HCT116 (cell line): ENCODE measurements around the gene C18orf32. TPM values are rescaled to one million over a fixed set of nuclear protein-coding genes. Genes with fewer than 3 reads are reported as not detected.

Source experiments
- ATAC-seq: fragments of 200-7000 bp; cut with Tn5 transposase; 2 replicates; pipeline ENCODE4 v1.9.1; 2020; ENCODE audit warnings: mild to moderate bottlenecking, moderate library complexity
- BruUV-seq: library from RNA; stranded (reverse); fragments of 400-500 nt; replicated peaks from 2 replicates; lab custom pipeline; 2021; lab: Mats Ljungman, UMichigan
- CTCF ChIA-PET: fragments of 300-600 bp; sonication (Branson Sonifier 250); formaldehyde crosslinking; loops from one replicate; lab custom pipeline; 2021; ENCODE audit warnings: antibody characterized with exemption; lab: Charles Lee
- POLR2A ChIA-PET: fragments of 300-600, 350-600 bp; sonication (Branson Sonifier 250); formaldehyde crosslinking; loops from one replicate; lab custom pipeline; 2021; ENCODE audit warnings: antibody characterized with exemption; lab: Charles Lee
- RAD21 ChIA-PET, 2 experiments: fragments of 300-600 bp; sonication (Branson Sonifier 250); formaldehyde crosslinking; loops; one replicate each; lab custom pipeline; 2023; ENCODE audit warnings: low total read pairs in 2 of 2; ENCODE audit not compliant: uncharacterized antibody in 2 of 2, unreplicated experiment in 2 of 2, low non-redundant PET in 1 of 2; lab: Charles Lee
- DNase-seq: peaks from one replicate; pipeline ENCODE4 v3.0.0-alpha.2; 2010; ENCODE audit warnings: low read depth, low spot score
- H2AFZ ChIP-seq: fragments of 200-600 bp; shearing (Covaris generic), sonication (generic); 2 replicates; pipeline ENCODE4 v1.6.1; 2017; ENCODE audit warnings: low read depth, mixed run types, mixed read lengths, antibody characterized with exemption, low read length; ENCODE audit not compliant: poor library complexity, severe bottlenecking
- H3K27ac ChIP-seq: 2 replicates; pipeline ENCODE4 v1.5.1; 2012; ENCODE audit warnings: low read depth, low read length
- H3K27me3 ChIP-seq: fragments of 200-600 bp; sonication (generic); 2 replicates; pipeline ENCODE4 v1.6.1; 2016; ENCODE audit warnings: mixed run types, low read length, mixed read lengths; ENCODE audit not compliant: insufficient read depth
- H3K36me3 ChIP-seq, 2 experiments: fragments of 200-500 bp in 1 of 2; fragments of 200-600 bp in 1 of 2; sonication (Bioruptor generic) in 1 of 2; sonication (generic) in 1 of 2; 2 replicates each; pipeline versions ENCODE4 v1.5.1 to v1.6.1; 2014 to 2016; ENCODE audit warnings: low read length in 2 of 2, inconsistent platforms in 1 of 2, mixed read lengths in 1 of 2, mixed run types in 1 of 2; ENCODE audit not compliant: insufficient read depth in 2 of 2, control insufficient read depth in 1 of 2
- H3K4me1 ChIP-seq, 2 experiments: fragments of 200-600 bp in 1 of 2; sonication (generic) in 1 of 2; 2 replicates each; pipeline versions ENCODE4 v1.5.1 to v1.6.1; 2012 to 2017; ENCODE audit warnings: low read length in 2 of 2, inconsistent platforms in 1 of 2, mild to moderate bottlenecking in 1 of 2, mixed read lengths in 1 of 2, mixed run types in 1 of 2, moderate library complexity in 1 of 2; ENCODE audit not compliant: insufficient read depth in 2 of 2, control insufficient read depth in 1 of 2
- H3K4me2 ChIP-seq: fragments of 200-600 bp; sonication (generic); 2 replicates; pipeline ENCODE4 v1.6.1; 2017; ENCODE audit warnings: mixed run types, low read length, mixed read lengths
- H3K4me3 ChIP-seq, 2 experiments: fragments of 200-600 bp in 1 of 2; sonication (generic) in 1 of 2; replicated peaks in 1 of 2; 2 replicates each; pipeline ENCODE4 v1.5.1; 2011 to 2016; ENCODE audit warnings: low read length in 2 of 2, control low read depth in 1 of 2, low read depth in 1 of 2, mild to moderate bottlenecking in 1 of 2, mixed read lengths in 1 of 2, mixed run types in 1 of 2
- H3K79me2 ChIP-seq: fragments of 200-600 bp; sonication (generic); 2 replicates; pipeline ENCODE4 v1.6.1; 2017; ENCODE audit warnings: mild to moderate bottlenecking, mixed run types, low read length, moderate library complexity, mixed read lengths; ENCODE audit not compliant: insufficient read depth
- H3K9ac ChIP-seq: fragments of 200-600 bp; sonication (generic); 2 replicates; pipeline ENCODE4 v1.6.1; 2016; ENCODE audit warnings: low read length, mixed read lengths
- H3K9me2 ChIP-seq: fragments of 200-600 bp; sonication (generic), shearing (Covaris generic); 2 replicates; pipeline ENCODE4 v1.6.1; 2017; ENCODE audit warnings: mixed run types, mild to moderate bottlenecking, moderate library complexity; ENCODE audit not compliant: insufficient read depth
- H3K9me3 ChIP-seq, 2 experiments: fragments of 200-500 bp in 1 of 2; fragments of 200-600 bp in 1 of 2; sonication (Bioruptor generic) in 1 of 2; sonication (generic) in 1 of 2; 2 replicates each; pipeline ENCODE4 v1.6.1; 2014 to 2017; ENCODE audit warnings: low read length in 2 of 2, mixed read lengths in 2 of 2, inconsistent platforms in 1 of 2, low read depth in 1 of 2, mild to moderate bottlenecking in 1 of 2, mixed run types in 1 of 2, moderate library complexity in 1 of 2; ENCODE audit not compliant: control insufficient read depth in 1 of 2, insufficient read depth in 1 of 2
- H4K20me1 ChIP-seq: fragments of 200-600 bp; sonication (generic), shearing (Covaris generic); 2 replicates; pipeline ENCODE4 v1.6.1; 2017; ENCODE audit warnings: mixed run types, mild to moderate bottlenecking, moderate library complexity; ENCODE audit not compliant: insufficient read depth
- CBX3 ChIP-seq: IDR thresholded peaks from 2 replicates; pipeline ENCODE4 v1.6.1; 2012; ENCODE audit warnings: low read depth
- CEBPB ChIP-seq: IDR thresholded peaks from 2 replicates; pipeline ENCODE4 v1.6.1; 2012; ENCODE audit warnings: low read depth
- ELF1 ChIP-seq: IDR thresholded peaks from 2 replicates; pipeline ENCODE4 v1.6.1; 2012; ENCODE audit warnings: low read depth, borderline replicate concordance
- EZH2phosphoT487 ChIP-seq: fragments of 200-600 bp; IDR thresholded peaks from 2 replicates; pipeline ENCODE4 v1.6.1; 2018; ENCODE audit warnings: antibody characterized with exemption, borderline replicate concordance
- FOSL1 ChIP-seq: IDR thresholded peaks from 2 replicates; pipeline ENCODE4 v1.6.1; 2012; ENCODE audit warnings: low read depth
- JUND ChIP-seq: IDR thresholded peaks from 2 replicates; pipeline ENCODE4 v1.6.1; 2012
- MAX ChIP-seq: IDR thresholded peaks from 2 replicates; pipeline ENCODE4 v1.6.1; 2012
- POLR2A ChIP-seq: IDR thresholded peaks from 2 replicates; pipeline ENCODE4 v1.7.0; 2011; ENCODE audit warnings: borderline replicate concordance; ENCODE audit not compliant: insufficient read depth, insufficient read length; ENCODE audit errors: extremely low read depth
- RAD21 ChIP-seq: IDR thresholded peaks from 2 replicates; pipeline ENCODE4 v1.6.1; 2012; ENCODE audit warnings: low read depth, mild to moderate bottlenecking
- SIN3A ChIP-seq: IDR thresholded peaks from 2 replicates; pipeline ENCODE4 v1.6.1; 2012; ENCODE audit warnings: low read depth
- SP1 ChIP-seq: IDR thresholded peaks from 2 replicates; pipeline ENCODE4 v1.6.1; 2012; ENCODE audit warnings: low read depth
- SRF ChIP-seq: IDR thresholded peaks from 2 replicates; pipeline ENCODE4 v1.6.1; 2012; ENCODE audit warnings: low read depth
- TCF7L2 ChIP-seq: IDR thresholded peaks from 2 replicates; pipeline ENCODE4 v1.7.0; 2011; ENCODE audit warnings: borderline replicate concordance, inconsistent platforms; ENCODE audit not compliant: insufficient read depth, insufficient read length; ENCODE audit errors: extremely low read depth
- YY1 ChIP-seq: IDR thresholded peaks from 2 replicates; pipeline ENCODE4 v1.6.1; 2011; ENCODE audit warnings: low read length, low read depth, moderate library complexity, mild to moderate bottlenecking; ENCODE audit not compliant: insufficient replicate concordance; ENCODE audit errors: extremely low read depth
- ZFX ChIP-seq: fragments of 450-650 bp; IDR thresholded peaks from 2 replicates; pipeline ENCODE4 v1.6.1; 2017
- ZNF274 ChIP-seq: fragments of 200-500 bp; sonication (Bioruptor generic); IDR thresholded peaks from 2 replicates; pipeline ENCODE4 v1.6.1; 2014; ENCODE audit warnings: mild to moderate bottlenecking, low read depth, low read length, inconsistent platforms
- intact Hi-C: fragments of 100-400 bp; cut with micrococcal nuclease; formaldehyde crosslinking; loops from 2 replicates; pipeline ENCODE4 v1.10.0; 2022
- total RNA-seq: library from RNA; stranded (reverse); gene quantifications from one replicate; pipeline ENCODE4 v1.2.1, GENCODE V29; 2021; ENCODE audit not compliant: unreplicated experiment

Gene C18orf32
- total RNA-seq, 1 experiment from 2014 or later = 35.0 TPM

- ChIA-PET POLR2A (no interaction called here), RAD21 (no interaction called here), CTCF (no interaction called here)
- H2AFZ ChIP-seq = no peak overlapping the region
- H3K36me3 ChIP-seq = peaks cover 17 to 33% of the 10 kb centered on the region in 2 experiments
- H4K20me1 ChIP-seq = no peaks in the 10 kb centered on the region; the same call in none of the 2 replicates
- TF ChIP-seq POLR2A (no peak), CBX3 (no peak), YY1 (no peak), ZNF274 (no peak), RAD21 (no peak), JUND (no peak), ELF1 (no peak), TCF7L2 (no peak), SIN3A (no peak), EZH2phosphoT487 (no peak), MAX (no peak), ZFX (no peak), SRF (no peak), CEBPB (no peak), FOSL1 (no peak), SP1 (no peak)
- no peak overlapping the region for H3K4me3 ChIP-seq
- H3K9me2 ChIP-seq = no peaks in the 10 kb centered on the region
- no peak for ATAC-seq
- BruUV-seq = no TSS peak
- H3K9ac ChIP-seq = no peak overlapping the region
- intact Hi-C loops = no loop called here
- no peak overlapping the region for H3K4me2 ChIP-seq
- peaks cover 0 to 20% of the 10 kb centered on the region in 2 experiments; a peak in 3 of 4 replicates for H3K4me1 ChIP-seq
- H3K9me3 ChIP-seq = no peaks in the 10 kb centered on the region
- no peaks in the 10 kb centered on the region for H3K27me3 ChIP-seq
- peaks cover 33% of the 10 kb centered on the region for H3K79me2 ChIP-seq
- H3K27ac ChIP-seq = no peak overlapping the region
- no peak for DNase-seq
Observed at GRCh38 chr18:49483198-49483597, 3.8 kb downstream of the C18orf32 start.
